ENCODE data around the gene TTLL11. TPM values are rescaled to one million over a fixed set of nuclear protein-coding genes. Genes with fewer than 3 reads are reported as not detected.

TTLL11 gene
- total and polyA plus RNA-seq, 8 donors, result 3.4 to 7.5 (median 5.5) TPM

- Histone ChIP-seq H3K4me3 (no peak overlapping the region), H3K27ac (no peak overlapping the region), H3K36me3 (no peaks in the 10 kb centered on the region), H3K27me3 (no peaks in the 10 kb centered on the region), H3K9me3 (no peaks in the 10 kb centered on the region), H3K4me1 (no peaks in the 10 kb centered on the region)
- WGBS, 2 donors, result 68 to 84% methylated on average over 9 to 14 of the region's 14 CpGs
- ATAC-seq, result no peak
- TF ChIP-seq, protein P1, sequence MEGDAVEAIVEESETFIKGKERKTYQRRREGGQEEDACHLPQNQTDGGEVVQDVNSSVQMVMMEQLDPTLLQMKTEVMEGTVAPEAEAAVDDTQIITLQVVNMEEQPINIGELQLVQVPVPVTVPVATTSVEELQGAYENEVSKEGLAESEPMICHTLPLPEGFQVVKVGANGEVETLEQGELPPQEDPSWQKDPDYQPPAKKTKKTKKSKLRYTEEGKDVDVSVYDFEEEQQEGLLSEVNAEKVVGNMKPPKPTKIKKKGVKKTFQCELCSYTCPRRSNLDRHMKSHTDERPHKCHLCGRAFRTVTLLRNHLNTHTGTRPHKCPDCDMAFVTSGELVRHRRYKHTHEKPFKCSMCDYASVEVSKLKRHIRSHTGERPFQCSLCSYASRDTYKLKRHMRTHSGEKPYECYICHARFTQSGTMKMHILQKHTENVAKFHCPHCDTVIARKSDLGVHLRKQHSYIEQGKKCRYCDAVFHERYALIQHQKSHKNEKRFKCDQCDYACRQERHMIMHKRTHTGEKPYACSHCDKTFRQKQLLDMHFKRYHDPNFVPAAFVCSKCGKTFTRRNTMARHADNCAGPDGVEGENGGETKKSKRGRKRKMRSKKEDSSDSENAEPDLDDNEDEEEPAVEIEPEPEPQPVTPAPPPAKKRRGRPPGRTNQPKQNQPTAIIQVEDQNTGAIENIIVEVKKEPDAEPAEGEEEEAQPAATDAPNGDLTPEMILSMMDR (IDR thresholded peaks at IDR 0.05), result no peak
- intact Hi-C loops (cut with DNase I), result no loop called here
- no peak for DNase-seq
- no peak for FAIRE-seq
These were observed 302.3 kb downstream of the TTLL11 start for GRCh38 chr9:121790841-121791240.

DNA sequence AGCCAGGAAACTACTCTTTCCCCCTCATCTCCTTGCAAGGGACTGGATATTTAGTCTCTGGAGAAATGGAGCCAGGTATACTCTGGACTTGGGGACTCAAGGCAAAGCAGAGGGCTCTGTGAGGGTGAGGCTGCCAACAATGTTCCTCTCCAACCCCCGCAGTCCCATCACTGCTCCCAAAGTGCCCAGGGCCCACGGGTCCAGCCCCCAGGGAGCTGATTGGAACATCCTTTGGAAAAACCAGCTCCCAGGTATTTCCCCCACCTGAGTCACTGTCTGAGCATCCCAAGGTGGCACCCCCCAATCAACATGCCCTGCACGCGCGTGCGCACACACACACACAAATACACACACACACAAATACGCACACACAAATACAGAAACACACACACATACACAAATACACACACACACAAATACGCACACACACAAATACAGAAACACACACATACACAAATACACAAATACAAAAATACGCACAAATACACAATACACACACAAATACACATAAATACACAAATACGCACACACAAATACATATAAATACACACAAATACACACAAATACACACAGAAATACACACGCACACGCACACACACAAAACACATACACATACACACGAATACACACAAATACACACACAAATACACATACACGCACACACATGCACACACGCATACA is 304.3 kb downstream of the TTLL11 start:
- Histone ChIP-seq H3K27me3 (no peaks in the 10 kb centered on the region), H3K9me3 (no peaks in the 10 kb centered on the region), H3K4me1 (no peaks in the 10 kb centered on the region), H3K36me3 (no peaks in the 10 kb centered on the region), H3K4me3 (no peak overlapping the region), H3K27ac (no peak overlapping the region)
- intact Hi-C loops (cut with DNase I), result no loop called here
- no peak for DNase-seq
- WGBS, 2 donors, result 89 to 96% methylated on average over 15 of the region's 15 CpGs
- TF ChIP-seq, protein P1 (IDR thresholded peaks at IDR 0.05), result no peak
- FAIRE-seq, result no peak
- no peak for ATAC-seq

GRCh38 chr9:121786998-121787422 is 306.1 kb downstream of the TTLL11 start:
- no peaks in the 10 kb centered on the region for H3K9me3 ChIP-seq
- H3K4me3 ChIP-seq, result no peak overlapping the region
- FAIRE-seq (no peak), DNase-seq (no peak), ATAC-seq (no peak)
- H3K36me3 ChIP-seq, result peaks cover 0 to 8% (median 2%) of the 10 kb centered on the region in 3 donors
- intact Hi-C loops (cut with DNase I), result no loop called here
- no peaks in the 10 kb centered on the region for H3K27me3 ChIP-seq
- 81 to 87% methylated on average over 8 of the region's 8 CpGs for WGBS, 2 donors
- TF ChIP-seq, protein P1 (IDR thresholded peaks at IDR 0.05), result no peak
- no peaks in the 10 kb centered on the region for H3K4me1 ChIP-seq
- H3K27ac ChIP-seq, result no peak overlapping the region

DNA sequence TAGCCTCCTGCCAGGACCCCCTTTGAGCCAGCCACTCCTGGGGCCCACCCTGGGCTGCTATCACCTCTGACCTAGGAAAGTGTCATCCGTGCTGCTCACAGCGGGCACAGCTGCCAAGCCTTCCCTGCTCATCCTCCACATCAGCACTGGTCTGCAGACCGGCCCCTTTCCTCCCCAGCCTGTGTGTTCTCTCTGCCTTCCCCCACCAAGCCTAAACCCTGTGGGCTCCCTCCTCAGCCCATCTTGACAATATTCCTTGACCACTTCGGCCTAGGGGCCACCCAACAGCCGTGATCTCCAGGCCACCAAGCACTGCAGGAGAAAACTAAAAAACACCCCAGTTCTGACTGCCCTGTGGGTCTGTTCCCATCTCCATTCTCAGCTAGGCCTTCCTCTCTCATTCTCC is 306.6 kb downstream of the TTLL11 start:
- WGBS, 2 donors, result 87 to 91% methylated on average over 5 of the region's 5 CpGs
- no peak for ATAC-seq
- intact Hi-C loops (cut with DNase I), result no loop called here

More for the DNA sequence above, 306.6 kb downstream of the TTLL11 start:
- no peak overlapping the region for H3K27ac ChIP-seq
- TF ChIP-seq, protein P1 (IDR thresholded peaks at IDR 0.05), result no peak
- H3K27me3 ChIP-seq, result no peaks in the 10 kb centered on the region
- no peak overlapping the region for H3K4me3 ChIP-seq
- no peaks in the 10 kb centered on the region for H3K9me3 ChIP-seq
- FAIRE-seq (no peak), DNase-seq (no peak)
- peaks cover 0 to 13% (median 6%) of the 10 kb centered on the region in 3 donors for H3K36me3 ChIP-seq
- H3K4me1 ChIP-seq, result no peaks in the 10 kb centered on the region

Data from pancreas (tissue), 10 donors.